HG03457 (cell line): ENCODE results near the gene MDM4.
"Not testable (repeated sequence)": the region's sequence is repeated elsewhere in the genome, so short reads cannot be mapped to it uniquely, and the experiment has no call there.

Experiments
- ATAC-seq: cut with Tn5 transposase; IDR thresholded peaks from one replicate; pipeline ENCODE4 v1.9.1; 2021; ENCODE audit warnings: moderate number of reproducible peaks; ENCODE audit not compliant: unreplicated experiment

The MDM4 gene

GRCh38 chr1:204513117-204513716 lies 3.0 kb upstream of the MDM4 start:
- ATAC-seq, result no peak

- ATAC-seq, result no peak
Measured at GRCh38 chr1:204514828-204515227, 1.4 kb upstream of the MDM4 start.

- ATAC-seq, result not testable (repeated sequence)
Measured at GRCh38 chr1:204517382-204517781, 1.2 kb downstream of the MDM4 start.

DNA sequence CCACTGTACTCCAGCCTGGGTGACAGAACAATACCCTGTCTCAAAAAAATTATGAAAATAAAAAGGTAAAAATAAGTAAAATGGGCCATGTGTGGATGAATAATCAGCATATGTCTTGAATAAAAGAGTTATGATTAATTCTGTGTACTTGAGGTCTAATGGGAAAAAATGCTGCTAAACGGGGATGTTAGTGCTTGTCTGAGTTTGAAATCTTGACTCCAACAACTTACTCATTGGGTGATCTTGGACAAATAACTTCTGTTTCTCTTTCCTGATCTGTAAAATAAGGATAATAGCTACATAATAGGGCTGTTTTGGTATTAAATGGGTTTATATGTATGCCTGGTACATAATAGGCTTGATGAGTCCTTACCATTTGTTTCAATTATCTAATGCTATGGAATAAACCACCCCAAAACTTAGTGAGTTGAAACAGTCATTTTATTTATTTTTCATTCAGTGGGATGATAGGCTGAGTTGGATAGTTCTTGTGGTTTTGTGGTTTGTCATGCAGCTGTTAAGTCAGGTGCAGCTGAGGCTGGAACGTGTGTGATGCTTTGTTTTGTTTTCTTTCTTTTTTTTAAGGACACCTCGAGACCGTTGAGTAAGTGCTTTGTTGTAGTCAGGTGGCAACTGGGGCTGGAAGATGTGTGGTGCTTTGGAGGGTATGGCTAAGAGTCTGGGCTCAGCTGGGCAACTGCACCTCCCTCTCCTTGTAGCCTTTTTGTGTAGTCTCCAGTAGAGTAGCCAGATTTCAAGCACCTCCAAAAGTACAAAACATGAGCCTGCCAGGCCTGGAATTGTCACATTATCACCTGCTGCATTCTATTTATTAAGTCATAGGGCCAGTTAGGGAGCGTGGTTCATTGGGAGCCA lies 4.9 kb downstream of the MDM4 start:
- ATAC-seq, result no peak

- not testable (repeated sequence) for ATAC-seq
Measured at GRCh38 chr1:204521941-204522521, 5.8 kb downstream of the MDM4 start.

DNA sequence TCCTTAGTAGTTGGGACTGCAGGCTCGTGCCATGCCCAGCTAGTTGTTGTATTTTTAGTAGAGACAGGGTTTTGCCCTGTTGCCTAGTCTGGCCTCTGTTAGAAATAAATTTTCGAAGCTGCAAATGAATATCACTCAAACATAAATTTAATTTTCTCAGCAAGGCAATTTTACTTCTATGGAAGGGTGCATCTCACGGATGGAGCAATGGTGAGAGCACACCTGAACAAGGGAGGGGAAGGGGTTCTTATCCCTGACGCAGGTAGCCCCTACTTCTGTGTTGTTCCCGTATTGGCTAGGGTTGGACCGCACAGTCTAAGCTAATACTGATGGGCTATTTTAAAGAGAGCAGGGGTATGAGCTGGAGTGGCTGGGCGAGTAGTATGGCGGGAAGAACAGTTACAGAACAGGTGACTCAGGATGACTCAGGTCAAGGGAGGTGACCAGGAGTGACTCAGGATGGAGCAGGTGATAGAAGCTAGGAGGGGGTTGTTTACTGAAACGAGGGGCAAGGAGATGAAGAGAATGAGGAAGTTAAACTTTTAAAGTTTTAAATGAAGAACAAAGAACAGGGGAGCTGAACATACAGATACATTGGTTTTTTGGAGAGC lies 7.5 kb downstream of the MDM4 start:
- no peak for ATAC-seq

- ATAC-seq, result no peak
Measured at GRCh38 chr1:204524986-204525385, 8.8 kb downstream of the MDM4 start.

DNA sequence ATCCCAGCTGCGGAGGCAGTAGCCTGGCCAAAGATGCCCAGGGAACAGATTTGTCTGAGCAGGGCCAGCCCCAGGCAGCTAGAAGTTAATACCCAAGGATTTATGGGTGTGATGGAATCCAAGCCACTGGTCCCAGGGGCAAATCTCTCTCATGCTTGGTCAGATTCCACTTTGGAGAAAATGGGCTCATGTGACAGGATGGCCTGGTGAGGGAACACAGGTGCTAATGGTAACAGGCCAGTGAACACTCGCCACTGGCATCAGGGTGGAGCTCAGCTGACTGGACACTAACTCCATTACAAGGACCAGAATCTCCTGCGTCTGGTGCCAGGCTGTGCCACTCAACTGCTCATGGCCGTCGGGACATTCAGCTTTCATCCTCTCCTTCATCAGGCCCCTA lies 12.0 kb downstream of the MDM4 start:
- no peak for ATAC-seq

DNA sequence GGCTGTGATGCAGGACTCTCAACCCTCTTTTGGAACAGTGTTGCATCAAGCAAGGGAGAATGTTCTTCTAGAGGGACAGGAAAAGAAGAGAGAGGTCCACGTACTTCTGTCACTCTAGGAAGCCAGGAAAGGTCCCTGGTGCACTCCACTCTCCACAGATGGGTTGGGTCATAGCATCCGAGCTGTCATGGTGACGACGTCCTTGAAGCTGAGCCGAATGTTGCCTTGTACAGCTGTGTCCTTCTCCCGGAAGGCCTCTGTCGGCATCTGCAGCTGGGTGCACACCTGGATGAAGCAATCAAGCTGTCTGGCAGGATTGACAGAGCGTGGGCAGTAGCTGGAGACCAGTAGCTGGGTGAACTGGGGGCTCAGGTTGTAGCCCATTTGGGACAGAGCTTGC lies 12.5 kb downstream of the MDM4 start:
- ATAC-seq, result no peak

GRCh38 chr1:204529371-204529895 lies 13.2 kb downstream of the MDM4 start:
- no peak for ATAC-seq

- ATAC-seq, result peak; percentile 71
Measured at GRCh38 chr1:204530932-204531331, 14.7 kb downstream of the MDM4 start.

DNA sequence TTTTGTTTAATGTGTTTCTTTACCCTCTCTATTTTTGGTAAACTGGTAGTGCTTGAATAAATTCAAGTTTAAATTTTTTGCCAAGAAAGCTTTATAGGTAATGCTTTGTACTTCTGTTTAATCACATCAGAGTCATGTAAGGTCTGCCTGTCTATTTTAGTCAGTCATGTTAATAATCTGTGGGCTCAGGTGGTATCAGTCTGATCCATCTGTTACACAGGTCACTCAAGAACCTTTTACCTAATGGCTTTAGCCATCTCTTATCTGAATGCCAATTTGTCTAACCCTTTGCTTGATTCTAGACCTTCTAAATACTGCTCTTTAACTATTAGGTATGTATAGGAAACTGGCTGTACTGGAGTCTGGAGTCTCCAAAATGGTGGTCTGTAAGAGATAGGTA lies 16.6 kb downstream of the MDM4 start:
- ATAC-seq, result no peak

DNA sequence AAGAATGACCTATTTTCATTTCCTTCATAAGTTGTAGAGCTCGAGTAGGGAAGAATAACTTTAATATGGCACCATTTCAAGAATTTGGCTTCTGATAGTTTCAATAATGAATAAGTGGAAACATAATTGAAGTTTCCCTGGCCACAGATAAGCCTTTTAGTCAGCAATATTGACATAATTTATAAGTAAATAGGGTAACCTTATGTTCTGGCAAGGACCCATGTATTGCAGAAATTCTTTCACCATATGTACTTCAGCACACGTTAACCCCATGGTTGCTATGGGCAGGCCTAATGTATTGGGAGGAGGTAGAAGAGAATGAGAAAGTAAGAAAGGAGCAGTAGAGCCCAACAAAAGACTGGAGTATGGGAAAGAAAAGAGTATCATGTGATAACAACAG lies 25.4 kb downstream of the MDM4 start:
- no peak for ATAC-seq

DNA sequence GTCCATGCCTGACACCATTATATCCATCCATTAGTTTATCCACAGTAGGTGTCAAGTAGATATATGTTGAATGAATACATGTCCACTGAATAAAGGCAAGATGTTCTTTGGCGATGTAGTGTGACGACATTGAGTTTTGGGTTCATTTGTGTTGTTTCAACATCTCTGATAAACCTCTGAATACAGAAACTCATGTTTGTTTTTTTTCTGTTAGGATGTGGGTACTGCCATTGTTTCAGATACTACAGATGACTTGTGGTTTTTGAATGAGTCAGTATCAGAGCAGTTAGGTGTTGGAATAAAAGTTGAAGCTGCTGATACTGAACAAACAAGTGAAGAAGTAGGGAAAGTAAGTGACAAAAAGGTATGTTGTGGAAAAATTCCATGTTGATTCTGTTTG lies 28.1 kb downstream of the MDM4 start:
- ATAC-seq, result no peak

DNA sequence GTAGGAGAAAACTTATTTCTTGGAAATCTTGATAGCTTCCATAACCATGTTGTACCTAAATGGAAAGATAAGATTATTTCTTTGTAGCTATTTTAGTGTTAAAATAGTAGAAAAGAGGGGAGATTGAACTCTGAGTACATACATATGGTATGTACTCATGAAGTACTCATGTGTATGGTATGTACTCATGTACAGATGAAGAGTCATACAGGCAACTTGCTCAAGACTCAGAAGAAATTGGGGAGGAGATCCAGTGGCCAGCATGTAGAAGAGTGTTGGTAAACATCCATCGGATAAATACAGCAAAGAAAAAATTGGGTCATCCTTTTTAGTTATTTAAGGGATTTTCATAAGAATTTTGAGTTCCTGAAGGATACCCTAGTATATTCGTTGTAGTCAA lies 29.0 kb downstream of the MDM4 start:
- ATAC-seq, result no peak

GRCh38 chr1:204545881-204546280 lies 29.7 kb downstream of the MDM4 start:
- no peak for ATAC-seq

DNA sequence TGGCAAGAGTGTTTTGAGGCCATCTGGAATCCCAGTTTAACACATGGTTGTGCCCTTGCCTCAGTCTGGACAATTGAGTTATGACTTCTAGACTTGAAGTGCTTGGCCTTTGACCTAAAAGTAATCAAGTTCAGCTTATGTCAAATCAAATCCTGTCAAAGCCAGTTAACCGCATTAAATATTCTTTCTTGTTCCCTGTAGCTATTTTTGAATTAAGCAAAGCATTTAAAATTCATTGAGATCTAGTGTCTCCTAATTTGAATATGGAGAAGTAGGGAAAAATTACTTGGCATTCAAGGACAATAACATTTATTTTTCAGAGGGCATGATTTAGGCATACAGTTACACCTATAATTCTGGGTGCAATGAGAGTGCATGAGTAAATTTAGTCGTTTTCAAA lies 32.1 kb downstream of the MDM4 start:
- ATAC-seq, result no peak

DNA sequence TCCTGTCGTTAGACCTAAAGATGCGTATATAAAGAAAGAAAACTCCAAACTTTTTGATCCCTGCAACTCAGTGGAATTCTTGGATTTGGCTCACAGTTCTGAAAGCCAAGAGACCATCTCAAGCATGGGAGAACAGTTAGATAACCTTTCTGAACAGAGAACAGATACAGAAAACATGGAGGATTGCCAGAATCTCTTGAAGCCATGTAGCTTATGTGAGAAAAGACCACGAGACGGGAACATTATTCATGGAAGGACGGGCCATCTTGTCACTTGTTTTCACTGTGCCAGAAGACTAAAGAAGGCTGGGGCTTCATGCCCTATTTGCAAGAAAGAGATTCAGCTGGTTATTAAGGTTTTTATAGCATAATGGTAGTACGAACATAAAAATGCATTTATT lies 33.1 kb downstream of the MDM4 start:
- no peak for ATAC-seq

DNA sequence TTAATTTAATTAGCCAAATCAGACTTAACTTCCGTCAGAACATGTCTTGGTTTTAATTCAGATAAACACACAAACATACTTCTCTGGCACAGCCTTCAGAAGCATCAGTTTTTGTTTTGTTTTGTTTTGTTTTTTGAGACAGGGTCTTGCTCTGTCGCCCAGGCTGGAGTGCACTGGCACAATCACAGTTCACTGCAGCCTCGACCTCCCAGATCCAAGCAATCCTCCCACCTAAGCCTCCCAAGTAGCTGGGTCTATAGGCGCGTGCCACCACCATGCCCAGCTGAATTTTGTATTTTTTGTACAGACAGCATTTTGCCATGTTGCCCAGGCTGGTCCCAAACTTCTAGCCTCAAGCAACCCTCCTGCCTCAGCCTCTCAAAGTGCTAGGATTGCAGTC lies 34.7 kb downstream of the MDM4 start:
- no peak for ATAC-seq

DNA sequence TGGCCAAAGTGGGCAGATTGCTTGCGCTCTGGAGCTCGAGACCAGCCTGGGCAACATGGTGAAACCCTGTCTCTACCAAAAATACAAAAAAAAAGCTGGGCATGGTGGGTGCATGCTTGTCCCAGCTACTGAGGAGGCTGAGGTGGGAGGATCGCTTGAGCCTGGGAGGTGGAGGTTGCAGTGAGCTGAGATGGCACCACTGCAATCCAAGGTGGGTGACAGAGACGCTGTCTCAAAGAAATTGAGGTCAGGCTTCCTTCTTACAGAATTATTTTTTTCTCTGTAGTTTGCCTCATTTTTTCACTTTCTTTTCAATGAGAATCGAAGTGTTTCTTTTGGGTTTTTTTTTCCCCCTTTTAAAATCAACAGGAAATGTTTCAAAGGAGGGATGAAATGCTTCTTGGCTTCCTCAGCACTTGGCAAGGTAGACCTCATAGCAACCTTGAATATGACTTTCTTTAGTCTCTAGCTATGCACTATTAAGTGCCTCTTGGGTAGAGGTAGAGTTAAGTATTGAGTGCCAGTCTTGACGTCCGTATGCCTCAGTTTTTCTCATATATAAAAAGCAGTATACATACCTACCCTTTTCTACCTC lies 40.3 kb downstream of the MDM4 start:
- ATAC-seq, result no peak

DNA sequence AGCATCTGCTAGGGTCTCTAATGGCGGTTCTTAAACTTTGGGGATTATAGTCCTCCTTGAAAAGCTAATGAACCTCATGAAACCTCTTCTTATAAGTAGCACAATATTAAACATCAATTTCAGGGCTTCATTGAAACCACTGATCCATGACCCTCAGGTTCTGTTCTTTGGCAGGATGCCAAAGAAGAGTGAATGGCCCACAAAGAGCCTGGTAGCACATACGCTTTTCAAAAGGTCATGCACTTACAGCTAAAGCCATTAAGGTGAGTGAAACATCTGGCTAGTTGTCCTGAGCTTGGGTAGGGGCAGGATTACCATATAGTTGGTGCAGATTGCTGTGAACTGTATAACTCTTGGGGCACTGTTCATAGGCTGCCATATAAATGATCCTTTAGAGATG lies 42.3 kb downstream of the MDM4 start:
- ATAC-seq, result no peak
